K562 (cell line): ENCODE data around the gene VASH1.

ENCODE experiments used
- BACH1 ChIP-seq: fragments of 200-800 bp; sonication (Bioruptor generic); IDR thresholded peaks from 2 replicates; pipeline ENCODE4 v1.6.1; 2016; ENCODE audit warnings: missing genetic modification characterization, missing compliant biosample characterization
- CEBPG ChIP-seq, 3 experiments: fragments of 200-800 bp in 1 of 3; sonication (Bioruptor generic) in 1 of 3; sonication (generic) in 1 of 3; formaldehyde crosslinking in 1 of 3; IDR thresholded peaks in 2 of 3; conservative IDR thresholded peaks in 1 of 3; 2 replicates each; pipeline versions ENCODE4 v1.6.1 to v1.8.0; 2016 to 2022; ENCODE audit warnings: missing compliant biosample characterization in 2 of 3, missing genetic modification characterization in 2 of 3, mild to moderate bottlenecking in 1 of 3, missing genetic modification reagents in 1 of 3
- FOXP4 ChIP-seq: sonication (generic); formaldehyde crosslinking; IDR thresholded peaks from 2 replicates; pipeline ENCODE4 v1.8.0; 2022; ENCODE audit warnings: mild to moderate bottlenecking, missing genetic modification reagents, borderline replicate concordance
- HINFP ChIP-seq: fragments of 450-650 bp; conservative IDR thresholded peaks from 2 replicates; pipeline ENCODE4 v1.6.1; 2016; ENCODE audit warnings: missing genetic modification characterization, low read depth, mild to moderate bottlenecking, control low read depth, missing compliant biosample characterization
- KLF6 ChIP-seq: fragments of 250-450 bp; sonication (Bioruptor Pico); IDR thresholded peaks from 2 replicates; pipeline ENCODE4 v1.4.0; 2020; ENCODE audit warnings: mild to moderate bottlenecking, moderate library complexity, borderline replicate concordance
- ZNF274 ChIP-seq: IDR thresholded peaks from 2 replicates; pipeline ENCODE4 v1.6.1; 2011; ENCODE audit warnings: low read depth, mild to moderate bottlenecking, low read length, moderate library complexity, borderline replicate concordance

- TF ChIP-seq ZNF274 = no peak
- no peak for TF ChIP-seq BACH1 (tag)
- no peak for TF ChIP-seq KLF6
- TF ChIP-seq FOXP4 (CRISPR knock-in tag) = no peak
- no peak for TF ChIP-seq CEBPG (CRISPR knock-in tag; IDR thresholded peaks at IDR 0.05)
- TF ChIP-seq CEBPG (tag; conservative IDR thresholded peaks at IDR 0.05 in 1 of 2, IDR thresholded peaks at IDR 0.05 in 1 of 2) = no peak
- TF ChIP-seq HINFP = no peak
Measured at GRCh38 chr14:76715511-76716081, 45.7 kb upstream of the VASH1 start.
